Measurements from ENCODE around the gene CIZ1. TPM values are rescaled to one million over a fixed set of nuclear protein-coding genes. Genes with fewer than 3 reads are reported as not detected.

Gene CIZ1
- total and polyA plus RNA-seq, 2 donors from 2014 or later = 48.1 to 89.9 TPM

- Histone ChIP-seq H3K4me1 (ENCODE audit: control insufficient read depth in 2 of 3, insufficient read depth in 2 of 3, low read depth in 1 of 3, low read length in 3 of 3) (peaks cover 0 to 7% (median 4%) of the 10 kb centered on the region in 3 donors), H3K9me3 (ENCODE audit: control insufficient read depth in 2 of 3, insufficient read depth in 1 of 3, low read length in 3 of 3) (no peaks in the 10 kb centered on the region), H3K4me3 (ENCODE audit: low read length in 3 of 3) (no peak overlapping the region), H3K9ac (ENCODE audit: low read length in 3 of 3) (no peak overlapping the region), H3K36me3 (ENCODE audit: control insufficient read depth in 2 of 3, insufficient read depth in 3 of 3, low read length in 3 of 3) (no peaks in the 10 kb centered on the region), H3K27ac (ENCODE audit: low read depth in 2 of 2, low read length in 2 of 2) (no peak overlapping the region), H3K27me3 (ENCODE audit: control insufficient read depth, insufficient read depth, low read length) (no peaks in the 10 kb centered on the region)
- no peak for DNase-seq
- no peak for TF ChIP-seq CTCF (IDR thresholded peaks at IDR 0.05; ENCODE audit: borderline replicate concordance, extremely low read depth, insufficient read depth)
- FAIRE-seq = no peak
- intact Hi-C loops (cut with DNase I) = no loop called here
Measured at GRCh38 chr9:128206916-128207910, 15.8 kb upstream of the CIZ1 start.

- no peak overlapping the region for H3K27ac ChIP-seq (ENCODE audit: low read depth in 2 of 2, low read length in 2 of 2)
- DNase-seq (no peak), FAIRE-seq (no peak)
- no peak for TF ChIP-seq CTCF (IDR thresholded peaks at IDR 0.05; ENCODE audit: borderline replicate concordance, extremely low read depth, insufficient read depth)
- no peak overlapping the region for H3K4me3 ChIP-seq (ENCODE audit: low read length in 3 of 3)
- no peaks in the 10 kb centered on the region for H3K36me3 ChIP-seq (ENCODE audit: control insufficient read depth in 2 of 3, insufficient read depth in 3 of 3, low read length in 3 of 3)
- no peaks in the 10 kb centered on the region for H3K9me3 ChIP-seq (ENCODE audit: control insufficient read depth in 2 of 3, insufficient read depth in 1 of 3, low read length in 3 of 3)
- intact Hi-C loops (cut with DNase I) = no loop called here
- no peak overlapping the region for H3K9ac ChIP-seq (ENCODE audit: low read length in 3 of 3)
- peaks cover 0 to 6% (median 0%) of the 10 kb centered on the region in 3 donors for H3K4me1 ChIP-seq (ENCODE audit: control insufficient read depth in 2 of 3, insufficient read depth in 2 of 3, low read depth in 1 of 3, low read length in 3 of 3)
- no peaks in the 10 kb centered on the region for H3K27me3 ChIP-seq (ENCODE audit: control insufficient read depth, insufficient read depth, low read length)
Measured at GRCh38 chr9:128206484-128206883, 15.1 kb upstream of the CIZ1 start.

- DNase-seq = no peak
- H3K27me3 ChIP-seq (ENCODE audit: control insufficient read depth, insufficient read depth, low read length) = no peaks in the 10 kb centered on the region
- H3K9ac ChIP-seq (ENCODE audit: low read length in 3 of 3) = no peak overlapping the region
- H3K9me3 ChIP-seq (ENCODE audit: control insufficient read depth in 2 of 3, insufficient read depth in 1 of 3, low read length in 3 of 3) = no peaks in the 10 kb centered on the region
- no peak overlapping the region for H3K4me3 ChIP-seq (ENCODE audit: low read length in 3 of 3)
- TF ChIP-seq CTCF (IDR thresholded peaks at IDR 0.05; ENCODE audit: borderline replicate concordance, extremely low read depth, insufficient read depth) = no peak
- no peak for FAIRE-seq
- H3K4me1 ChIP-seq (ENCODE audit: control insufficient read depth in 2 of 3, insufficient read depth in 2 of 3, low read depth in 1 of 3, low read length in 3 of 3) = peaks cover 0 to 5% (median 0%) of the 10 kb centered on the region in 3 donors
- intact Hi-C loops (cut with DNase I) = no loop called here
- H3K36me3 ChIP-seq (ENCODE audit: control insufficient read depth in 2 of 3, insufficient read depth in 3 of 3, low read length in 3 of 3) = no peaks in the 10 kb centered on the region
- no peak overlapping the region for H3K27ac ChIP-seq (ENCODE audit: low read depth in 2 of 2, low read length in 2 of 2)
Measured at GRCh38 chr9:128205296-128205944, 14.0 kb upstream of the CIZ1 start.

All from kidney (tissue), 14 donors.